ENCODE data around the gene MEMO1. TPM values are rescaled to one million over a fixed set of nuclear protein-coding genes. Genes with fewer than 3 reads are reported as not detected.

Gene MEMO1
- total RNA-seq, 2 donors from 2014 or later: 40.2 to 52.0 TPM

GRCh38 chr2:31933066-31933465 is 77.7 kb downstream of the MEMO1 start:
- 88 to 96% methylated on average over 1 to 3 of the region's 4 CpGs for WGBS, 2 experiments (ENCODE audit: insufficient coverage in 1 of 2, insufficient read length in 1 of 2)
- Histone ChIP-seq H3K36me3 (ENCODE audit: control insufficient read depth, insufficient read depth, low read length) (peaks cover 11% of the 10 kb centered on the region), H3K9me3 (ENCODE audit: control insufficient read depth, low read length) (no peaks in the 10 kb centered on the region), H3K27ac (ENCODE audit: low read depth, low read length) (no peak overlapping the region), H3K27me3 (ENCODE audit: control insufficient read depth, insufficient read depth, low read length, poor library complexity, severe bottlenecking) (no peaks in the 10 kb centered on the region), H3K9ac (ENCODE audit: extremely low read depth, low read length, poor library complexity, severe bottlenecking) (no peak overlapping the region), H3K4me1 (ENCODE audit: control insufficient read depth, insufficient read depth, low read length) (no peaks in the 10 kb centered on the region), H3K4me3 (ENCODE audit: low read length) (no peak overlapping the region)
- Mint-ChIP-seq H3K27me3 (ENCODE audit: insufficient read depth) (no peaks in the 10 kb centered on the region), H3K4me3 (no peak overlapping the region), H3K9me3 (peaks cover 2% of the 10 kb centered on the region), H3K36me3 (ENCODE audit: low read depth) (peaks cover 11% of the 10 kb centered on the region), H3K27ac (no peak overlapping the region), H3K4me1 (peaks cover 8% of the 10 kb centered on the region)
- TF ChIP-seq, protein P1, sequence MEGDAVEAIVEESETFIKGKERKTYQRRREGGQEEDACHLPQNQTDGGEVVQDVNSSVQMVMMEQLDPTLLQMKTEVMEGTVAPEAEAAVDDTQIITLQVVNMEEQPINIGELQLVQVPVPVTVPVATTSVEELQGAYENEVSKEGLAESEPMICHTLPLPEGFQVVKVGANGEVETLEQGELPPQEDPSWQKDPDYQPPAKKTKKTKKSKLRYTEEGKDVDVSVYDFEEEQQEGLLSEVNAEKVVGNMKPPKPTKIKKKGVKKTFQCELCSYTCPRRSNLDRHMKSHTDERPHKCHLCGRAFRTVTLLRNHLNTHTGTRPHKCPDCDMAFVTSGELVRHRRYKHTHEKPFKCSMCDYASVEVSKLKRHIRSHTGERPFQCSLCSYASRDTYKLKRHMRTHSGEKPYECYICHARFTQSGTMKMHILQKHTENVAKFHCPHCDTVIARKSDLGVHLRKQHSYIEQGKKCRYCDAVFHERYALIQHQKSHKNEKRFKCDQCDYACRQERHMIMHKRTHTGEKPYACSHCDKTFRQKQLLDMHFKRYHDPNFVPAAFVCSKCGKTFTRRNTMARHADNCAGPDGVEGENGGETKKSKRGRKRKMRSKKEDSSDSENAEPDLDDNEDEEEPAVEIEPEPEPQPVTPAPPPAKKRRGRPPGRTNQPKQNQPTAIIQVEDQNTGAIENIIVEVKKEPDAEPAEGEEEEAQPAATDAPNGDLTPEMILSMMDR (conservative IDR thresholded peaks at IDR 0.05): no peak
- DNase-seq: no peak

- Histone ChIP-seq H3K36me3 (ENCODE audit: control insufficient read depth, insufficient read depth, low read length) (peaks cover 11% of the 10 kb centered on the region), H3K27me3 (ENCODE audit: control insufficient read depth, insufficient read depth, low read length, poor library complexity, severe bottlenecking) (no peaks in the 10 kb centered on the region), H3K27ac (ENCODE audit: low read depth, low read length) (no peak overlapping the region), H3K9me3 (ENCODE audit: control insufficient read depth, low read length) (no peaks in the 10 kb centered on the region), H3K4me1 (ENCODE audit: control insufficient read depth, insufficient read depth, low read length) (no peaks in the 10 kb centered on the region), H3K4me3 (ENCODE audit: low read length) (no peak overlapping the region), H3K9ac (ENCODE audit: extremely low read depth, low read length, poor library complexity, severe bottlenecking) (no peak overlapping the region)
- DNase-seq: no peak
- no peak overlapping the region for H3K4me3 Mint-ChIP-seq
- H3K4me1 Mint-ChIP-seq: peaks cover 8% of the 10 kb centered on the region
- TF ChIP-seq, protein P1 (conservative IDR thresholded peaks at IDR 0.05): no peak
- 98 to 100% methylated on average over 2 to 4 of the region's 5 CpGs for WGBS, 2 experiments (ENCODE audit: insufficient coverage in 1 of 2, insufficient read length in 1 of 2)
- peak overlapping the region; percentile 49 for H3K27ac Mint-ChIP-seq
- no peaks in the 10 kb centered on the region for H3K27me3 Mint-ChIP-seq (ENCODE audit: insufficient read depth)
- H3K9me3 Mint-ChIP-seq: peaks cover 2% of the 10 kb centered on the region
- H3K36me3 Mint-ChIP-seq (ENCODE audit: low read depth): peaks cover 11% of the 10 kb centered on the region
These were observed 78.2 kb downstream of the MEMO1 start for GRCh38 chr2:31932589-31932988.

DNA sequence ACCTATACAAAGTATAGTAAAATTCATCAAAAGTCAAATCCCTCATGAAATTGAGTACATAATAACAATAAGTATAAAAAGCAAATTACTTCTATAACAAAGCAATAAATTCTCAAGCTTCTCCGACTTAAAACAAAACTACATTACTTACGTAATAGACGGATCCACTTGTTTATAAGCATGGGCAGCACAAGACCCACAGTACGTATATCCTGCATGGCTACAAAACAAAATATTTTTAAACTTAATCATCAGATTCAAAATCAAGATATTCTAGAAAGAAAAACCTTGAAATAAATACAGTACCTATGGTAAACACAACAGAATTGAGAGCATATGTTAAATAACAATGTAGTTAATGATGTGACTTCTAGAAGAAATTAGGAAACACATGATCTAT is 78.9 kb downstream of the MEMO1 start:
- H3K36me3 ChIP-seq (ENCODE audit: control insufficient read depth, insufficient read depth, low read length): peaks cover 16% of the 10 kb centered on the region
- H3K4me1 Mint-ChIP-seq: peaks cover 8% of the 10 kb centered on the region
- no peak overlapping the region for H3K27ac Mint-ChIP-seq
- no peak overlapping the region for H3K9ac ChIP-seq (ENCODE audit: extremely low read depth, low read length, poor library complexity, severe bottlenecking)
- H3K4me1 ChIP-seq (ENCODE audit: control insufficient read depth, insufficient read depth, low read length): no peaks in the 10 kb centered on the region
- TF ChIP-seq, protein P1 (conservative IDR thresholded peaks at IDR 0.05): no peak
- H3K27me3 Mint-ChIP-seq (ENCODE audit: insufficient read depth): no peaks in the 10 kb centered on the region
- DNase-seq: no peak
- H3K36me3 Mint-ChIP-seq (ENCODE audit: low read depth): peaks cover 14% of the 10 kb centered on the region
- no peak overlapping the region for H3K27ac ChIP-seq (ENCODE audit: low read depth, low read length)
- no peaks in the 10 kb centered on the region for H3K9me3 ChIP-seq (ENCODE audit: control insufficient read depth, low read length)
- H3K9me3 Mint-ChIP-seq: peaks cover 2% of the 10 kb centered on the region
- no peaks in the 10 kb centered on the region for H3K27me3 ChIP-seq (ENCODE audit: control insufficient read depth, insufficient read depth, low read length, poor library complexity, severe bottlenecking)
- H3K4me3 ChIP-seq (ENCODE audit: low read length): no peak overlapping the region
- no peak overlapping the region for H3K4me3 Mint-ChIP-seq
- WGBS, 2 experiments (ENCODE audit: insufficient coverage in 1 of 2, insufficient read length in 1 of 2): 88 to 93% methylated on average over 3 to 4 of the region's 4 CpGs
